Kidney (tissue), 14 donors: Measurements from ENCODE around the gene ZNF597. TPM values are rescaled to one million over a fixed set of nuclear protein-coding genes. Genes with fewer than 3 reads are reported as not detected.

Experiments used
- DNase-seq, 5 donors: peaks; one replicate each; pipeline ENCODE4 v3.0.0-alpha.2; 2013 to 2020
- FAIRE-seq: peaks from 2 replicates; lab custom pipeline; 2012; peaks lifted over from hg19 to GRCh38; lab: Jason Lieb, UNC
- H3K27ac ChIP-seq, 2 donors: one replicate each; pipeline ENCODE4 v1.7.0; 2013; ENCODE audit warnings: low read depth in 2 of 2, low read length in 2 of 2, inconsistent platforms in 1 of 2
- H3K27me3 ChIP-seq: one replicate; pipeline ENCODE4 v1.7.1; 2013; ENCODE audit warnings: low read length, inconsistent platforms; ENCODE audit not compliant: control insufficient read depth, insufficient read depth
- H3K36me3 ChIP-seq, 3 donors: one replicate each; pipeline versions ENCODE4 v1.7.0 to v1.7.1; 2013; ENCODE audit warnings: low read length in 3 of 3, control low read depth in 1 of 3, inconsistent platforms in 1 of 3; ENCODE audit not compliant: insufficient read depth in 3 of 3, control insufficient read depth in 2 of 3
- H3K4me1 ChIP-seq, 3 donors: one replicate each; pipeline versions ENCODE4 v1.7.0 to v1.7.1; 2013; ENCODE audit warnings: low read length in 3 of 3, inconsistent platforms in 1 of 3, low read depth in 1 of 3; ENCODE audit not compliant: control insufficient read depth in 2 of 3, insufficient read depth in 2 of 3
- H3K4me3 ChIP-seq, 3 donors: one replicate each; pipeline versions ENCODE4 v1.7.0 to v1.8.1; 2013; ENCODE audit warnings: low read length in 3 of 3, control low read depth in 1 of 3, inconsistent platforms in 1 of 3
- H3K9ac ChIP-seq, 3 donors: one replicate each; pipeline versions ENCODE4 v1.7.0 to v1.7.1; 2013; ENCODE audit warnings: low read length in 3 of 3, control low read depth in 1 of 3, inconsistent platforms in 1 of 3
- H3K9me3 ChIP-seq, 3 donors: one replicate each; pipeline versions ENCODE4 v1.7.0 to v1.7.1; 2013; ENCODE audit warnings: low read length in 3 of 3, control low read depth in 1 of 3, inconsistent platforms in 1 of 3; ENCODE audit not compliant: control insufficient read depth in 2 of 3, insufficient read depth in 1 of 3
- intact Hi-C: fragments of 100-400 bp; cut with DNase I; formaldehyde crosslinking; loops from one replicate; pipeline ENCODE4 v1.11.1; 2022
- microRNA-seq: library from miRNA; unstranded; fragments of <30 nt; microRNA quantifications from one replicate; pipeline ENCODE4 v1.2.0, GENCODE V29; 2020
- polyA plus RNA-seq: library from polyadenylated mRNA; stranded (reverse); fragments of 350-450 nt; fragmentation: Illumina TruSeq; extraction: RNeasy Lipid Tissue Mini Kit (QIAGEN cat#74804); gene quantifications from one replicate; pipeline ENCODE4 v1.2.3, GENCODE V29; 2014; ENCODE audit warnings: low read depth, low replicate concordance; ENCODE audit not compliant: insufficient read depth
- total RNA-seq: library from RNA; stranded (reverse); fragmentation: NEBNext Ultra II Directional; extraction: Animal tissue kit (Norgen Biotek cat#: 25700); gene quantifications from one replicate; pipeline ENCODE4 v1.2.1, GENCODE V29; 2021
- TF ChIP-seq, protein P1 (sequence below): IDR thresholded peaks from 3 replicates; pipeline ENCODE4 v1.5.1; 2012; ENCODE audit warnings: mild to moderate bottlenecking, moderate library complexity, borderline replicate concordance; ENCODE audit not compliant: insufficient read depth; ENCODE audit errors: extremely low read depth
- donor health status: control.
- donor health status: control.
- donor health status: control.
- donor health status: control.
- donor health status: control.
- donor health status: DM: yes; HTN: yes; CAD: no.
- donor health status: Normal renal cell carcinoma (clear cell type).

ZNF597 gene
- total and polyA plus RNA-seq, 2 donors from 2014 or later, result 0.99 to 3.4 TPM

GRCh38 chr16:3383045-3383448 is 60.3 kb downstream of the ZNF597 start:
- intact Hi-C loops, result no loop called here
- Histone ChIP-seq H3K9ac (no peak overlapping the region), H3K4me1 (no peaks in the 10 kb centered on the region), H3K27me3 (no peaks in the 10 kb centered on the region), H3K36me3 (peaks cover 20 to 41% (median 36%) of the 10 kb centered on the region in 3 donors), H3K9me3 (peaks cover 15 to 75% (median 46%) of the 10 kb centered on the region in 3 donors), H3K4me3 (peak overlapping the region in 2 of 3 donors; percentile 4 to 15), H3K27ac (no peak overlapping the region)
- TF ChIP-seq, protein P1, sequence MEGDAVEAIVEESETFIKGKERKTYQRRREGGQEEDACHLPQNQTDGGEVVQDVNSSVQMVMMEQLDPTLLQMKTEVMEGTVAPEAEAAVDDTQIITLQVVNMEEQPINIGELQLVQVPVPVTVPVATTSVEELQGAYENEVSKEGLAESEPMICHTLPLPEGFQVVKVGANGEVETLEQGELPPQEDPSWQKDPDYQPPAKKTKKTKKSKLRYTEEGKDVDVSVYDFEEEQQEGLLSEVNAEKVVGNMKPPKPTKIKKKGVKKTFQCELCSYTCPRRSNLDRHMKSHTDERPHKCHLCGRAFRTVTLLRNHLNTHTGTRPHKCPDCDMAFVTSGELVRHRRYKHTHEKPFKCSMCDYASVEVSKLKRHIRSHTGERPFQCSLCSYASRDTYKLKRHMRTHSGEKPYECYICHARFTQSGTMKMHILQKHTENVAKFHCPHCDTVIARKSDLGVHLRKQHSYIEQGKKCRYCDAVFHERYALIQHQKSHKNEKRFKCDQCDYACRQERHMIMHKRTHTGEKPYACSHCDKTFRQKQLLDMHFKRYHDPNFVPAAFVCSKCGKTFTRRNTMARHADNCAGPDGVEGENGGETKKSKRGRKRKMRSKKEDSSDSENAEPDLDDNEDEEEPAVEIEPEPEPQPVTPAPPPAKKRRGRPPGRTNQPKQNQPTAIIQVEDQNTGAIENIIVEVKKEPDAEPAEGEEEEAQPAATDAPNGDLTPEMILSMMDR, result no peak
- no peak for DNase-seq
- no peak for FAIRE-seq

Small RNAs within 50 kb of the gene (microRNA-seq; reads per million reads assigned to microRNA genes)
- not detected for gene MIR6126

Other genes starting within 250 kb of the ZNF597 start
- gene ZNF200, start 208.3 kb downstream of the ZNF597 start, total RNA-seq, result 9.6 TPM
- gene ZNF200, start 208.3 kb downstream of the ZNF597 start, polyA plus RNA-seq, result 3.3 TPM
- 4.1 TPM for gene MEFV, start 186.9 kb downstream of the ZNF597 start, total RNA-seq
- not detected for gene MEFV, start 186.9 kb downstream of the ZNF597 start, polyA plus RNA-seq
- 29.7 TPM for gene ZNF263, start 160.0 kb downstream of the ZNF597 start, total RNA-seq
- 14.6 TPM for gene ZNF263, start 160.0 kb downstream of the ZNF597 start, polyA plus RNA-seq
- gene TIGD7, start 138.1 kb downstream of the ZNF597 start, total RNA-seq, result 7.5 TPM
- 4.2 TPM for gene TIGD7, start 138.1 kb downstream of the ZNF597 start, polyA plus RNA-seq
- gene ZNF75A, start 138.0 kb downstream of the ZNF597 start, total RNA-seq, result 41.3 TPM
- 14.3 TPM for gene ZNF75A, start 138.0 kb downstream of the ZNF597 start, polyA plus RNA-seq
- gene OR2C1, start 87.6 kb downstream of the ZNF597 start, total RNA-seq, result not detected
- gene OR2C1, start 87.6 kb downstream of the ZNF597 start, polyA plus RNA-seq, result not detected
- gene ZSCAN32, start 42.5 kb downstream of the ZNF597 start, total RNA-seq, result 16.3 TPM
- gene ZSCAN32, start 42.5 kb downstream of the ZNF597 start, polyA plus RNA-seq, result 9.8 TPM
- gene ZNF174, start 42.3 kb downstream of the ZNF597 start, total RNA-seq, result 12.4 TPM
- gene ZNF174, start 42.3 kb downstream of the ZNF597 start, polyA plus RNA-seq, result 10.9 TPM
- 51.6 TPM for gene NAA60, start 176 bp upstream of the ZNF597 start, total RNA-seq
- gene NAA60, start 176 bp upstream of the ZNF597 start, polyA plus RNA-seq, result 66.6 TPM
- gene C16orf90, start 52.0 kb upstream of the ZNF597 start, total RNA-seq, result not detected
- not detected for gene C16orf90, start 52.0 kb upstream of the ZNF597 start, polyA plus RNA-seq
- gene CLUAP1, start 57.5 kb upstream of the ZNF597 start, total RNA-seq, result 44.8 TPM
- 39.3 TPM for gene CLUAP1, start 57.5 kb upstream of the ZNF597 start, polyA plus RNA-seq
- 5.3 TPM for gene NLRC3, start 133.9 kb upstream of the ZNF597 start, total RNA-seq
- 0.52 TPM for gene NLRC3, start 133.9 kb upstream of the ZNF597 start, polyA plus RNA-seq
- gene SLX4, start 168.1 kb upstream of the ZNF597 start, total RNA-seq, result 4.8 TPM
- gene SLX4, start 168.1 kb upstream of the ZNF597 start, polyA plus RNA-seq, result 1.0 TPM
- 16.1 TPM for gene DNASE1, start 211.2 kb upstream of the ZNF597 start, total RNA-seq
- gene DNASE1, start 211.2 kb upstream of the ZNF597 start, polyA plus RNA-seq, result 116 TPM